ENCODE measurements around the gene PEX16.

Gene PEX16

DNA sequence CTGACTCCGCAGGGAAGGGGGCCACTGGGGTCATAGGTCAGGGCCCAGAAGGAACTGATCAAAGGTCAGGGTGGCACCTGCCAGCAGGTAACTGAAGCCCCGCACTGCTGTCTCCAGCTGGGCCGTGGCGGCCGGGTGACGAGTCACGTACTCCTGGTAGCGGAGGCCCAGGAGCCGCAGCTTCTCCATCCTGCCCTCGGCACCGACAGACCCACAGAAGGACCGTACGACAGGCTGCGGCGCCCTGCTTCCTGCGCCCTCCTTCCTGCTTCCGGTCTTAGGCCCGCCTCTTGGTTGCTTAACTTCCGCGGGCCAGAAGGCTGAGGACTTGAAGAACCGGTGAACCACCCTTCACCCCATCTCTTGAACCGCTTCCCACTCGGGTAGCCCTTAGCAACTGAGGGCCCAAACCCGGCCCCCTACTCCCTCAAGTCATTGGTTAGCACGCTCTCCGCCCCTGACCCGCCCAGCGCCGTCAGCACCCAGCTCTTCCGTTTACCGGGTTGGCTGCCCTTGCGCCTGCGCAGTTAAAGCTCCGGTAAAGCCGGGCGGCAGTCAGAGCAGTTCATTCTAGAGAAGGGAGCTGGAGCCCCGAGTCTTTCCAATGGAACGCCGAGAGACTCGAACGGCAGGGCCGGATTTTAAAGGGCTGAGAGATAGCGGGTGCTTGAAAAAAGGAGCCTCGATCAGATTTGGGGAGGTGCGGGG lies at the start of gene PEX16:
Gene PEX16 (minus strand): TSS at position 255 of the 708 bp plus-strand sequence. CDS start 66 bp downstream, at position 189.
- DNase-seq, result peak; percentile 99

DNA sequence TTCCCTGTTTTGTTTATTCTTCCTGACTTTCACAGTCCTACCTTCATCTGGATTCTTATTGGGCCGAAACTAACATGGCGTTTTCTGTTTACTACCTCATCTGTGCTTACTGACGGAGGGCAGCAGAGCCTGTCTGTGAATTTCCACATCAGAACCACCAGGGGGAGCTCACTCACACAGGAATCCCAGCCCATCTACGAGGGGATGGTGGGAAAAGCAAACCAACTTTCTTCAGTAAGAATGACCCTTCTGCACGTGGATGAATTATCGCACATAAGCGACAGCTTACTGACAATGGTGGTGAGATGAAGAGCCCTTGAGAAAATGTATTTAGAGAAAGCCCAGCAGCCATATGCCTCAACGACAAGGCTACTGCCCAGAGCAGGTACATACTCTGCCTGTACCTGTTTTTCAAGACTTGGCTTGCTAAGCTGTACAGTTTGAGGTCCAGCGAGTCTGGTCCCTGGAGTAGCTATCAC lies 47.3 kb upstream of the PEX16 start:
- peak; percentile 86 for DNase-seq

DNA sequence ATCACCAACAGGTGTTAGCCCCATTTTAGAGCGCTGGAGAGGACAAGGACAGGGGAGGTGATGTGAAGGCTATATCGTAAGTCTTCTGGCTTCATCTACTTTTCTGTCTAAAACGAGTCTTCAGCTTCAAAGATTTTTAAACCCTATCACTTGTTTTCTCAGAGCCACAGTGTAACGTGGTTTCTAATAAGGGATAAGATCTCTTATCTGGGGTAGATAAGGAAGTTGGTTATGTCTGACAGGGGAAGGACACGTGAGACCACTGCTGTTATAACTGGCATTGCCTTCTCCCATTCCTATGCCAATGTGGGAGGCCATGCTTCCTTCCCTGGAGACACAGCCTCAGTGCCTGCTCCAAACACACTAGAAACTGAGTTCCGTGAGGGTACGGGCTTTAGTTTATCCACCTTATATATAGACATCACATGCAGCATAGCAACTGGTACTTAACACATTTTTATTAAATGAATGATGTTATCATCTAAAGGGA lies 44.1 kb upstream of the PEX16 start:
- no peak for DNase-seq

DNA sequence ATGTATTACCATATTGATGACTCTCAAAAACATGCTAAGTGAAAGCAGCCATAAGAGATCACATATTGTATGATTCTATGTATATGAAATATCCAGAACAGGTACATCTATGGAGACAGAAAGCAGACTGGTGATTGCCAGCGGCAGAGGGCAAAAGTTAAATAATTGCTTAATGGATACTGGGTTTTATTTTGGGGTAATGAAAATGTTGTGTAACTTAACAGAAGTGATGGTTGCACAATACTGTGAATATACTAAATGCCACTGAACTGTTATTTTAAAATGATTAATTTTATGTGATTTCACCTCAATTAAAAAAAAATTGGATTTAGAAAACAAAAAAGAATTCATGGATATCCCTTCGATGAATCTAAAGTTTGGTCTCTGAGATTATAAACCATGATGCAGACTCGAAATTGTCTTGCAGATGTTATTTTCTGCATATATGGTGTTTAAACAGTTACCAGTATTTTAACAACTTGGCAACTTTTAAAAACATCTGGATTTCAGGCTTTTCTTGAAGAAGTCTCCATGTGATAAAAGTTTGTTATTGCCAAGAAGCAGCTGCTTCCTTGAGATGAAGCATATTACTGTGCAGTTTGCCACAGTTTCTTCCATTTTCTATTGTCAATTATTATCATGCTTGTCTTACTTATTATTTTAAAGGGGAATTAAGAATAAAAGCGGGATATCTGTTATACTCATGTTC lies 42.9 kb upstream of the PEX16 start:
- DNase-seq, result no peak

DNA sequence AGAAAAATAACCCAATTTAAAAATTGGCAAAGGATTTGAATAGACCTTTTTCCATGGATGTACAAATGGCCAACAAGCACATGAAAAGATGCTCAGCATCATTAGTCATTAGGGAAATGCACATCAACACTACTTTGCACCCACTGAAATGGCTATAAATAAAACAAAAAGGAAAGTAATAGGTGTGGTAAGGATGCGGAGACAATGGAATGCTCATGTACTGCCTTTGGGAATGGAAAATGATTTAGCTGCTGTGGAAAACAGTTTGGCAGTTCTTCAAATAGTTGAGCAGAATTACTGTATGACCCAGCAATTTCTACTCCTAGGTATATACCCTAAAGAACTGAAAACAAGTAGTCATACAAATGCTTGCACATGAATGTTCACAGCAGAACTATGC lies 42.2 kb upstream of the PEX16 start:
- no peak for DNase-seq

DNA sequence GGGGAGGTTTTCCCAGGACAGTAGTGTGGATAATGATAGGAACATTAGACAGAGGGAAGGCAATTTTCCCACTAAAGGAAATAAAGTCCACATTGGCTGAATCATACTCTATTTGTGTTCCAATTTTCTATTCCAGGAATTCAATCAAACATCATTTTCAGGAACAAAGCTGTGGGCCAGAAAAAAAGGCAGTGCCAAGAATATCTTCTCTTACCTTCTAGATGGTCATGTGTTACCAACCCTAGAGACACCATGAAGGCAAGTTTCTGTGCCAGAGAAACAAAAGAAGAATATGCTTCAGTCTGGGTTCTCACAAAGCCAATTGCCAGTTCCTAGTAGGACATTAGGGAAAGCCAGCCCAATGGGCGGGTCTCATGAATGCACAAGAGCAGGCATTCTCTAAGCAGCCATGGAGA lies 32.3 kb upstream of the PEX16 start:
- no peak for DNase-seq

DNA sequence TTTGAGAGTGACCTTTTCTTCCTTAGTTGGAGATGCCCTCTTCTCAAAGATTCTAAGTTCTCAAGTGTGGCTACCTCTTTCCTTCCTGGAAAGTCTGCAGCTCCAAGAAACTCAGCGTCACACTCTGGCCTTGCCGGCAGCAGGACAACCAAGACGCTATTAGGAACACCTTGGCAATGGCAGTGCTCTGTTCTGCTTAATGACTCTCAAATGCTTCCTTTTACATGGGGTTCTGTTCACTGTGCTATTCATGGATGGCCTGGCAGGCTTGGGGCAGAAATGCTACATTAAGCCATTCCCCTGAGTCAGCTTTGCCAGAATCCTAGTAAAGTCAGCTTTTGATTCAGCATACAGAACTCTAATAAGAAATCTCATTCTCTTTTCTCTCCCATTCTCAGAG lies 30.7 kb upstream of the PEX16 start:
- DNase-seq, result no peak

DNA sequence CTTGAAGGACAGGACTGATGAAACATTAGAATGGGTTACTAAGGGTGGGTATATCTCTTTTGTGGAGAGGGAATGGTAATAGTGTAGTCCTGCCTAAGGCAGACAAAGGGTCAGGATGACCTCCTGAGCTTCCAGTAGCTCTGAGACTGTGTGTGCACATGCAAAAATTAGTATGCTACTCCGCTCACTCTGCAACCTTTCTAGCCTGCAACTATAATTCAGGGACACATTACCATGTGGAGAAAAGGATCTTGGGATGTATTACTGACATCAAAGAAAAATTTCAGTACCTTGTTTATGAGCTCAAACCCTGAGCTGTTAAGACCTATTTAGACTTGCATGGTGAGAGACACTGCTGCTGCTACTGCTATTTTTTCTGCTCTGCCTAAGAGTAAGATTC lies 30.2 kb upstream of the PEX16 start:
- no peak for DNase-seq

DNA sequence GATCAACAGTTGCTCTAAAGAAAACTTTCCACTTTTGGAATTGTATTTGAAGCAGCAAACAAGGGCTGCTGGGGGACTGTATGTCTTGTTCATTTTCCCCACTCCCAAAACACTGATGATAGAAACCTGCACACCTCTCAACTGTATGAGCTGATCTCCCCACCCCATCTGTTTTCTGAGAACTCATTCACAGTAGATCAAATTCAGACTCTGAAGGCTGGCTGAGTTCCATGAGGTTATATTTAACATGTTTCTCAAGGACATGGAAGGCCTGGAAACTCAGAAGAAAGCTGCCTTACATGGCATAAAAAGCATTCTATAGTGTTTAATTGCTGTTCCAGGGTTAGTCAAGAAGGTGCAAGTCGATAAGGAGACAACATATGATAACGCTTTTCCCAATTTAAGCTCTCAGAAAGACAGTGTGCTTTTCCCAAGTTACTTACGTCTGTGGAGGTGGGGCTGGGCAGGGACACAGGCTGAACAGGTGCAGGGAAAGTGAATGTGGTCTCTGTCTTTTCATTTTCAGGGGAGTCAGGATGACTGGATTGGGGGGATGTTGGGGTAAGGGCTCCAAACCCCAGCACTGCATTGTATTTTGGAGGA lies 27.8 kb upstream of the PEX16 start:
- DNase-seq, result no peak

DNA sequence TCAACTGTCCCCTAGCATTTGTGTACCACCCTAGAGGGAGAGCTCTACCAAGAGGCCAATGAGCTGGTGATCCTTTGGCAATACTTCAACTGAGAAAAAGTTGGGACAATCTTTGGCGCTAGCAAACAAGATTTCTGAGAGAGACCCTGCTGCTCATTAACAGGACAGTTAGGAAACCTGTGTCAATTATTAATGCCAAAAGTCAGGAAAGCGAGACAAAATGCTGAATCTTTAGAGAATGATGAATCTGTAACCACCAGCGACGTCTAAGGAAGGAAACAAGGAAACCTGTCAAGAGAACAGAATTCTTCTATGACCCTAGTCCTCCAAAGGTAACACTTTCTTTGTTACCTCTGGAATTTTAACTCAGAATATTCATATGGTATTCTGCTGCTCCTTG lies 24.7 kb upstream of the PEX16 start:
- no peak for DNase-seq

DNA sequence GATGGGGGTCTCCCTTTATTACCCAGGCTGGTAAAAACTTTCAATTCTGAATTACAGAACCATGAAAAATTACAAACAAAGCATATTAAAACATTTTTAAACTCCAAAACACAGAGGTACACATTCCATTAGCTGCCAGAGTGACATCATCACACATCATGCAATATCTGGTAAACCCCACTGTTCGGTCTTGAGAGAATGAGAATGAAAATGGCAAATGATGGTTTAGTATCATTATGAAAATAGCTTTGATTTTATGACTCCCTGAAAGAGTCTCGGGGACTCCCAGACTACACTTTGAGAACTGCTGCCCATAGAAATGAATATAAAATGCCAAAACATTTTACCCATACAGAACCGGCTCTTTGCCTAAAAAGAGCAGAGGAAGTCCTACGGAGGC lies 23.6 kb upstream of the PEX16 start:
- no peak for DNase-seq

DNA sequence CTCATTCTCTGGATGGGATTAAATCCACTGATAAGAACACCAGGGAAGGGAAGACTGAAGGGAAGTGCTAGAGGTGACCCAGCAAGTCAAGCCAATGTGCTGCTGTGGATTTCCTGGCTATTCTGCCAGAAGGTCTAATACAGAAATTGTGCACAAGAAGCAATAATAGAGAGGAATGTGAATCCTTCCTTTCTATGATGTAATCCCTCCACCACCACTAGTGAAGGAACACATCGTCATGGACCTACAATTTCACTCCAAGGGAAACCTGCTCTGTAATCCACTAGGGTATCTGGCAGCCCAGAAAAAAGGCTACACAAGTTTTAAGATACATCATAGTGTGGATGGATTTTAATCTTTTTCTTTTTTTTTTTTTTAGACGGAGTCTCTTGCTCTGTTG lies 22.2 kb upstream of the PEX16 start:
- no peak for DNase-seq

DNA sequence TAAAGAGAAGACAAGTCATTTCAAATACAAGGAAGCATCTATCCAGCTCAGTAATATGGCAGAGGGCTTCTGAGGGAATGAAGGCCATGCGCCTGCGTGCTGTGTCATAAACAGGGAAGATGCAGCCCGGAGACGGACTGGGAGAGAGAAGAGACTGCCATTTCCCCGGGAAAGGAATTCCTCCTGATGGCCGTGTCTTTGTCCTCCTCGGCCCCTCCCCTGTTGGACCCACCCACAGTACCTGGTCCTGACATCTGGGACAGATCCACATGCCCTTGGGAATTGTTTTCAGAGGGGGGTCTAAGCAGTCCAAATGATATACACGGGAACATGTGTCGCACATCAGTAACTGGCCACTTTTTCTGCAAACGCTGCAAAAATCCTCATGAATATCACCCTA lies 20.2 kb upstream of the PEX16 start:
- no peak for DNase-seq

DNA sequence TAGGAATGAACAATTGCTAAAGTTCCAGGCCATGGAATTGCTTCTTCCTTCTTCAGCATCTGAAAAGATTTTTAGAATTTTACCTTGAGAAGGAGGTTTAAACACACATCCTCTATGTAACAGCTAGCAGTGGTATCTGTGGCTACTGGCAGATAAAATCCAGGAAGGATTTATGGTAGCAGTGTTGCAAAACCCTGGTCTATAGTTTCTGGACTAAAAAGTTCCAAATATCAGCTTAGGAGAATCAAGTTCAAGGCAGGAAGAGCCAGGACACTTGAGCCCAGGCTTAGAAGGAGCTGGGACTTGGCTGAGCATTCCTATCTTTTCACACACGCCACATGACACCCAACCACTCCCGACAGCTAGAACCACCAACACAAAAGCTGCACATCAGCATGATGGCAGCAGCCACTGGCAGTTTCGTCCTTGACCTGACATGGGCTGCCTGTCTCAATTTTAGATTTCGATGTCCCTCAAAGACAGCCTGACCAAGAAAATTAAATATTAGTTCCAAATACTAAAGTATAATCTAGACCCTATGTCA lies 18.9 kb upstream of the PEX16 start:
- DNase-seq, result no peak

DNA sequence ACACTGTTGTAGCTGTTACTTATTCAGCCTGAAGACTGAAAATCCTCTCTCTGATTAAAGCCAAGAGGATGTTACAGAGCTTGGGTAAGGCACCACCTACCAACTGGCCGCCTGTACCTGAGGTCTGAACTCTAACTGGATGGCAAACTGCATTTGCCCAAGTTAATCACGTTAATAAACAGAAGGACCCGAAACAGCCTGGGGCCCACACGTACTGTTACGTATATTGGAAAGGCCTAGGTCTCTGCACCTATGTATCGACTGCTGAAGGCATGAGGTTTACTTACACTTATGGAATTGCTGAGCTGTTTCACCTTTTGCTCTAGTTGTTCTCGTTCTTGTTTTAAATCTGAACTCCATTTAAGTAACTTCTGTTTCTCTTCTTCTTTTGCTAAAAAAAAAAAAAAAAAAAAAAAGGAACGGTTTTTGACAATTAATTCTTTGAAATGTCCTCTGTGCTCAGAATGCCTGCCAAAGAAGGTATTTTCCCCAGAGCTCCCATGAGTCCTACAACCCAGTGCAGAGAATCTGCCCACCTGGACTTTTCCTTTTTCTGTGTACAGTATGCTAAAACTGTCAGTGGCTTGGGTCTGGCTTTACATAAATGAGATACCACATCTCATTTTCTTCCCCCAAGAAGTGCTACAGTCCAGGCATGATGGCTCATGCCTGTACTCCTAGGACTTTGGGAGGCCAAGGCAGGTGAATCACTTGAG lies 17.8 kb upstream of the PEX16 start:
- DNase-seq, result no peak

DNA sequence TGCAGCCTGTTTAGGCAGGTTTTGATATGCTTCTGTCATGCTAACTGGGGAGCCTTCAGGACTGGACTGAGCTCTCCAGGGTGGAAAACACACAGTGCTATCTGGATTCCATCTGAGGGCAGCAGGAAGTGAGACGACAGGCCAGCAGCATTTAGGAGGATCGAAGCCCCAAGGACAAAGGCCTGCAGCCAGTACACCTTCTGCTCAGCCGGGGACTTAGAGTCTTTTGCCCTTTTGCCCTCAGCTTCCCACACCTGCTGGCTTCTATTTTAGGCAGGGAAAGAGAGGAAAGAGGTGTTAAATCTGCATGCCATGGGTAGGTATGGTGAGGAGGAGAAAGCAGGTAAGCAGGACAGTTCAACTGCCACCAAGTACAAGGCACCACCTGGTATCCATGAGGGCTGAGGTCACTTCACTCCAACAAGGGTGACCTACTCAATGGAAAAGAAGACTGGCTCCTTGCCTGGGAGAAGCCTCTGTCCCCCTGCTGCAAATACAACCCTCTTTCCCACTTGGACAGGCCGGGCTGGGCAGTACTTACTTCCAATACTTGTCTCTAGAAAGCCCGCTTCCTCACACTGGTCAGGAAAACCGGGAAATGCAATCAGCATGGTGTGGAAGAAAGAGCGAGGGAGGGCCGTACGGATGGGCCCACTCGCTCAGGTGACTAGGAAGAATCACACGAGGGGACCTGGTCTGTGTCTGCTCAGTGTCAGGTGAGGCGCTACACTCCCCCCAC lies 17.1 kb upstream of the PEX16 start:
- peak; percentile 76 for DNase-seq

DNA sequence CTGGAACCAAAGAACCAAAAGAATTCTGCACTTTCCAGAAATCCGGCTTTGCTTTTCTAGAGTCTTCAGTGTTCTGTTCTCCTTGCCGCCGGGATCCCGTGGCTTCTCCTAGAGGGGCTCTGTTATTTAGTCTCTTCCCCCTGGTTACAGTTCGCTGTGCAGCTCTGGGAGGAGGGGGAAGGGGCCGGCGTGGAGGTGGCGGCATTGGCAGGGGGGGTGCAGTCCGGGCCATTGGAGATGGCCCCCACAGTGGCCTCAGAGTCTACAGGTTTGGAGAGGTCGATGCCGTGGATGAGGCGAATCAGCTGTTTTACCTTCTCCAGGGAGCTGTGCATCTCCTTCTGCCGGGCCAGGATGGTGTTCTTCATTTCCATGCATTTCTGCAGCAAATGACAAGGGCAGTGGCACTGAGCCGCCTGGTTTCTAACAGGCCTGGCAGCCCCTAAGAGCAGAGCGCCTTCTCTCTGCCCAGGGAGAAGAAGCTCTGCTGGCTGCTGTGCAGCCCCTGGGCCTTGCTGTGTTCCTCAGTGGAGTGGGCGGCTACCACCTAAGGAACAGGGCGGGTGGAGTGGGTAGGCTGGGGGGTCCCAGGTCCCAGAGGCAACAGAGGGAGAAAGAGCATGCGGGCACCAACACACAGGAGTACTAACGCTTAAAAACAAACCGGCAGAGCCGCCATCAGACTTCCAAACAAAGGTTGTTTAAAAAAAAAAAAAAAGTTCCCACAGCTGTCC lies 16.3 kb upstream of the PEX16 start:
- no peak for DNase-seq

DNA sequence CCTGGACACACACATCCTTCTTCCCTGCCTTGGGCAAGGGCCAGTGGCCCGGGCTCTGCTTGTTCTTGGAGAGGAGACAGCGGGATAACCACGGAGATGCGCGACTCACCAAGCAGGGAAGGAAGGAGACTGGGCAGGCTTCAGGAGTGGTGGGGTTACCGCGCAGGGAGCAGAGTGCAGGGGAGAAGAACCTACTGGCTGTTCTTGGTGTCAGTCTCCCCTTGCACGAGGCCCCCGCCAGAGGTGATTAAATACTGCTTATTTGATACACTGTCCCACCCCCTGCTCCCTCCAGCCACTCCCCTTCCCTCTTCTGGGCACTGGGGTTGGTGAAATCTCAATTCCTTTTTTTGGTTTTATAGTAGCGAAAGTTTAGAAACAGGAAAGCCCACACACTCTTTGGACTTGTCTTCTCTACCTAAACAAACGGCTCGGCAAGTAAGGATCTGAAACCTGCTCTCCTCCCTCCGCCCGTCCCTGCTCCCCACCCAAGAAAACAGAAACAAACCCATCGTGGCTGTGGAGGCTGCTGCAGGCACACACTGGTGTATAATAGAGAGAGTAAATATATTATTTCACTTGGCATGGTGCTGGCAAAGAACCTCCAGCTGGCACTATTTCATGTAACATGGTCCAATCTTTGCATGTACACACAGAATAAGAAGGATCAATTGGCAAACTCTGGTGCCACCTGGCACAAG lies 15.6 kb upstream of the PEX16 start:
- DNase-seq, result no peak

DNA sequence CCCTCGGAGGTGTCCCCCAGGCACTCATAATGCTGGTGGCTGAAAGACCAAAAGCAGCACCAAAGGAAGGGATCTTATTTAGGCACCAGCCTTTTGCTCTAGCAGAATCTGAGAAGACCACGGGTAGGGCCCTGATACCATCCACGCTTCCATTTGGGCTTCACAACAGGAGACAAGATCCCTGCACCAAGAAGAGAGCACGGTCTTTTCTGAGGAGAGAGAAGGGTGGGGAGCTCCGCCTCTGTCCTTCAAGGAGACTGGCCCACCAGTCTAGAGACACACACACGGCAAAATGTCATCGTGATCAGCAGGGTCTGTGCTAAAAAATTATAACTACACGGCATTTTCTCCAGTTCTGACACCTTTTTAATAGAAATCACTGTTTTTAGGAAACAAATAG lies 14.5 kb upstream of the PEX16 start:
- peak; percentile 14 for DNase-seq

DNA sequence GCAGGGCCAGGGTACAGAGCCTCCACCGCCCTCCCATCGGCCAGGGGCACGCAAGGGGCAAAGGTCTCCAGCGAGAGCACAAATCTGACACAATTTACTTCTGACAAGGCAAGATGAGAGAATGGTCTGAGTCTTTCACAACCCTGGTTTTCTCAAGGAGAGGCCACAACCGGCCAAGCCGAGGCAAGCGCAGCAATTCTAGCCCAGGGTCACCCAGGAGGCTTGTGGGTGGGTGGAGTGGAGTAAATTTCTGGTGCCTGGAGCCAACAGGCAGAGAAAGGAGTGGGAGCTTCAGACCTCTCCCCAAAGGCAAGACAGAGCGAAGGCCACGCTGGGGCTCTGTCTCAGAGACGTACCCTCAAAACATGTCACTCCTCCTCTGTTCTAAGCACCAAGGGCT lies 14.1 kb upstream of the PEX16 start:
- DNase-seq, result peak; percentile 29
